Calu3 (cell line): ENCODE measurements around the gene RIPK4. TPM values are rescaled to one million over a fixed set of nuclear protein-coding genes. Genes with fewer than 3 reads are reported as not detected.

Experiments
- BruUV-seq: library from RNA; stranded (reverse); fragments of 400-500 nt; replicated peaks from 2 replicates; lab custom pipeline; 2021; lab: Mats Ljungman, UMichigan
- CTCF ChIA-PET: fragments of 300-600 bp; sonication (Branson Sonifier 250); formaldehyde crosslinking; loops from one replicate; lab custom pipeline; 2022; ENCODE audit warnings: antibody characterized with exemption; lab: Charles Lee
- DNase-seq: peaks from one replicate; pipeline ENCODE4 v3.0.0; 2022
- H3K27ac Mint-ChIP-seq: one replicate; pipeline ENCODE4 v1.8.0; 2022; ENCODE audit warnings: mixed read lengths; ENCODE audit not compliant: unreplicated experiment
- H3K27me3 Mint-ChIP-seq: one replicate; pipeline ENCODE4 v1.8.0; 2022; ENCODE audit warnings: mixed read lengths; ENCODE audit not compliant: unreplicated experiment
- H3K36me3 Mint-ChIP-seq: one replicate; pipeline ENCODE4 v1.8.0; 2022; ENCODE audit warnings: mild to moderate bottlenecking, moderate library complexity, mixed read lengths; ENCODE audit not compliant: insufficient read depth, unreplicated experiment
- H3K4me1 Mint-ChIP-seq: one replicate; pipeline ENCODE4 v1.8.0; 2022; ENCODE audit warnings: mild to moderate bottlenecking, low read depth, mixed read lengths; ENCODE audit not compliant: unreplicated experiment
- H3K4me3 Mint-ChIP-seq: one replicate; pipeline ENCODE4 v1.8.0; 2022; ENCODE audit warnings: mild to moderate bottlenecking, low read depth, moderate library complexity, mixed read lengths; ENCODE audit not compliant: unreplicated experiment
- H3K9me3 Mint-ChIP-seq: one replicate; pipeline ENCODE4 v1.8.0; 2022; ENCODE audit warnings: low read depth, mixed read lengths; ENCODE audit not compliant: unreplicated experiment
- CTCF ChIP-seq: fragments of 200-600 bp; IDR thresholded peaks from one replicate; pipeline ENCODE4 v1.8.0; 2022; ENCODE audit warnings: antibody characterized with exemption; ENCODE audit not compliant: unreplicated experiment
- intact Hi-C: fragments of 100-400 bp; cut with micrococcal nuclease; formaldehyde crosslinking; loops from one replicate; pipeline ENCODE4 v1.10.0; 2022; ENCODE audit not compliant: unreplicated experiment
- total RNA-seq: library from RNA; stranded (reverse); gene quantifications from 2 replicates; pipeline ENCODE4 v1.2.3, GENCODE V29; 2022

The RIPK4 gene
- total RNA-seq, 1 experiment from 2014 or later = 30.3 TPM

DNA sequence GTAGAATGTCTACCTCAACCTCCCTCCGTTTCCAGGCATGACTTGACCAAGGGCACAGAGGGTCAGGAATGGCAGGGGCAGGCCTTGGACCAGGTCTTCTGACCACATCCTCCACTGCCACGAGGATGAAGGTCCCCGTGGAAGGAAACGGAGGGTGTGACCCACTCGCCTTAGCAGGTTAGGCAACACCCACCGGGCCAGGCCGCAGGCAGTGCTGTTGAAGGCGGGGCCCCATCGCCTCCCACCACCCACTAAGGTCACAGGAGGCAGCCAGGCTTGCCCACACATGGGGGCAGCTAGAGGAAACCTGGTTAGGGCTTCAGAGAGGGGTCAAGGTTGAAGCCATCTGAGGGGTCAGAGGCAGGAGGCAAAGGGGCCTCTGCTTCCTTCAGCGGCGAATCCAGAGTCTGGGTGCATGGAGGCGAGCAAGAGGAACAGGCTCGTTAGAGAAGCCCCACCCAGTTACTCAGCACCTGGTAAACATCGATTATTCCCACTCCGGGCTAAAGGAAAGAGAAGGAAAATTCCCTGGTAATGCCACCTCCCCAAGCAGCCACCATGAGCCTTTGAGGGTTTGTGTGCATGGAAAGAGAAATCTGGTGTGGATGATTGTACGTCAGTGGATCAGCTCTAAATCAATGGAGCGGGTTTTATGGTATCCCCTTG, 37.0 kb downstream of the RIPK4 start:
- Mint-ChIP-seq H3K9me3 (peaks cover 5% of the 10 kb centered on the region), H3K36me3 (peaks cover 29% of the 10 kb centered on the region), H3K27ac (no peak overlapping the region), H3K27me3 (no peaks in the 10 kb centered on the region), H3K4me3 (no peak overlapping the region), H3K4me1 (peaks cover 19% of the 10 kb centered on the region)
- BruUV-seq = no TSS peak
- TF ChIP-seq CTCF = no peak
- intact Hi-C loops = loop anchor here (10.0 kb wide), 1 partner anchor 115 kb away; no protein-coding TSS in a partner anchor
- CTCF ChIA-PET = no interaction called here
- no peak for DNase-seq

DNA sequence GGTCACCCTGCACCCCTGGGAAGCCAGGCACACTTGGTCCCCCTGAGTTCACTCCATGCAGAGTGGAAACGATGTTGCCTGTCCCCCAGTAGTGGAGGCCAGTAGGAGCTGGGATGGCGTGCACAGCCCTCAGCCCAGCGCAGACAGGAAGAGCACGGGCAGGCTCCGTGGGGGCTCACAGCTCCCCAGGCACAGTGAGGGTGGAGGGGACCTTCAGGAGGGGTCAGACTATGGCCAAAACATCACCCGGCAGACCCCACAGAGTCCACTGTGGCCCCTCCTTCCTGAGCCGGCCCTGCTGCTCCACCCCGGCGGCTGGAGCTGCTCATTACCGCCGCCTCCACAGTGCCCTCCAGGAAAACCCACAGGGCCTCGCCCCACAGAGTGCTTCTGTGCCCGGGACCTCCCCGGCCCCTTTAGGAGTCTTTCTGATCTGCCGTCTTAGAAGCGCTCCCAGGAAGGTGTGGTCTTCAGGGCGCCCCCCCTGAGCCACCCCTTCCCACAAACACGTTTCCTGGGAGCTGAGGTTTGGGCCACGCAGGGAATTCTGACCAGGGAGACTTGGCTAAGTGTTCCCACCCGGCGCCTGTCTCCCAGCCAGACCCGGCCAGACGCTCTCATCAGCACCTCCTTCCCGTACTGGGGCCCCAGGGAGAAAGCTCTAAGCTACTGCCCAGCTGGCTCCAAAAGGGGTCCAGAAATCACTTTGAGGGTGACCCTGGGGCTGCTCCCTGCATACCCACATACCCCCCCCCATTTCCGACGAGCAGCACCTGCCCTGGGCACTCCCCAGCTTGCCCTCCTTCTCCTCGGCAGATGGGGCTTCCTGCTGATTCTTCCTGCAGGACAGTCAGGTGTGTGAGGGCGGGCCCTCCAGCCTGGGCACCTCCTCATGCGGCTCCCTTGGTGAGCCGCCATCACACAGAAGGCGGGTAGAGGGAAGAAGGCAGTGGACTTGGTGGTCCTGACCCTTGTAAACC, 38.8 kb downstream of the RIPK4 start:
- no peak for TF ChIP-seq CTCF
- CTCF ChIA-PET = interaction anchor here (0.6 to 1.6 kb wide), 5 partner anchors 12 to 115 kb away, joined by 3 to 7 read pairs (median 5); no protein-coding TSS in a partner anchor
- H3K4me3 Mint-ChIP-seq = no peak overlapping the region
- BruUV-seq = no TSS peak
- peaks cover 5% of the 10 kb centered on the region for H3K9me3 Mint-ChIP-seq
- peaks cover 20% of the 10 kb centered on the region for H3K36me3 Mint-ChIP-seq
- peak overlapping the region; percentile 84 for H3K27ac Mint-ChIP-seq
- H3K4me1 Mint-ChIP-seq = peaks cover 19% of the 10 kb centered on the region
- no peaks in the 10 kb centered on the region for H3K27me3 Mint-ChIP-seq
- DNase-seq = no peak
- intact Hi-C loops = loop anchor here (10.0 kb wide), 1 partner anchor 113 kb away; no protein-coding TSS in a partner anchor

- peak overlapping the region; percentile 47 for H3K4me3 Mint-ChIP-seq
- no peak for TF ChIP-seq CTCF
- H3K36me3 Mint-ChIP-seq = peaks cover 21% of the 10 kb centered on the region
- CTCF ChIA-PET = interaction anchor here (0.6 to 1.6 kb wide), 5 partner anchors 11 to 114 kb away, joined by 3 to 20 read pairs (median 7); no protein-coding TSS in a partner anchor
- H3K27me3 Mint-ChIP-seq = no peaks in the 10 kb centered on the region
- intact Hi-C loops = loop anchor here (10.0 kb wide), 1 partner anchor 112 kb away; no protein-coding TSS in a partner anchor
- H3K4me1 Mint-ChIP-seq = peaks cover 23% of the 10 kb centered on the region
- peak; percentile 72 for DNase-seq
- no TSS peak for BruUV-seq
- H3K27ac Mint-ChIP-seq = peak overlapping the region; percentile 84
- peaks cover 5% of the 10 kb centered on the region for H3K9me3 Mint-ChIP-seq
Observed at GRCh38 chr21:41726970-41727783, 39.7 kb downstream of the RIPK4 start.
